Measurements from ENCODE around the gene GXYLT1.

- TF ChIP-seq CTCF (IDR thresholded peaks at IDR 0.05) (no peak), POLR2A (IDR thresholded peaks at IDR 0.05) (no peak)
Observed at GRCh38 chr12:42192258-42192657, 47.6 kb upstream of the GXYLT1 start.

All from tibial nerve (tissue), 3 donors.